ENCODE data around the gene SH2D2A. TPM values are rescaled to one million over a fixed set of nuclear protein-coding genes. Genes with fewer than 3 reads are reported as not detected.

SH2D2A gene
- total and polyA plus RNA-seq, 9 of the 15 experiments (the other 6 are each of a cell fraction or from before 2014, with no cell fraction given): 0.89 to 33.6 (median 6.9) TPM

DNA sequence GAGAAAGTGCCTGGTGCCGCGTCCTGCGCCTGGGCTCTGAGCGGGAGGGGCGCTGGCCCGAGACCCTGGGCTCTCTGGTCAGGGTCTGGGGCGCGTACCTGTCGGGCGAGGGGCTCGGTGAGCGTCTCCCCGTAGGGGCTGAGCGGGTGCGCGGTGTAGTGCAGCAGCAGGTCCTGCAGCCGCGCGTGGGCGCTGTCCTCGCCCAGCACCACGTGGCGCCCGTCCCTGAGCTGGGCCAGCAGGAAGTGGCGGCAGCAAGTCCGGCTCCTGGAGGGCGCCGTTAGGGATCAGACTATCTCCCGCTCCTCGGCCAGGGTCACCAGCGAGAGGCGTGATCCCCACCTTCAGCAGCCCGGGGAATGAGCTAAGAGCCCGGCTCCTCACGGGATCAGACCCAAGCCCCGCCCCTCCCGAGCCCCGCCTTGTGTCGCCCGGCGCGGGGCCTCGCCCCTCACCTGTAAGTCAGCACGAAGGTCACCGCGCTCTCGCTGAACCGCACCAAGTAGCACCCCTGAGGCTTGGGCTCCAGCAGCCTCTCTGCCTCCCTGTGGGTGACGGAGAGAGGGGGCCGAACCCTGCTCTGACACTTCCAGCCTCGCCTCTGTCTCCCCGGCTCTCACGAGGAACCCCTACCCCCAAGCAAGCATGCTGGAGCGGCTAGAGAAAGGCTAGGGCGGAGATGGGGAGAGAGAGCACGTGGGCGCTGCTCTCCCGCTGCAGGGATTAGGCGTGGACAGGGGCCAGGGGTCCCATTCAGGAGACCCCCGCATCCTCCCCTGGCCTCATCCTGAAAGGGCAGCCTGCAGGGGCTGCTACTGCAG, 2.7 kb downstream of the SH2D2A start (continued):
- TF ChIP-seq, protein P1, sequence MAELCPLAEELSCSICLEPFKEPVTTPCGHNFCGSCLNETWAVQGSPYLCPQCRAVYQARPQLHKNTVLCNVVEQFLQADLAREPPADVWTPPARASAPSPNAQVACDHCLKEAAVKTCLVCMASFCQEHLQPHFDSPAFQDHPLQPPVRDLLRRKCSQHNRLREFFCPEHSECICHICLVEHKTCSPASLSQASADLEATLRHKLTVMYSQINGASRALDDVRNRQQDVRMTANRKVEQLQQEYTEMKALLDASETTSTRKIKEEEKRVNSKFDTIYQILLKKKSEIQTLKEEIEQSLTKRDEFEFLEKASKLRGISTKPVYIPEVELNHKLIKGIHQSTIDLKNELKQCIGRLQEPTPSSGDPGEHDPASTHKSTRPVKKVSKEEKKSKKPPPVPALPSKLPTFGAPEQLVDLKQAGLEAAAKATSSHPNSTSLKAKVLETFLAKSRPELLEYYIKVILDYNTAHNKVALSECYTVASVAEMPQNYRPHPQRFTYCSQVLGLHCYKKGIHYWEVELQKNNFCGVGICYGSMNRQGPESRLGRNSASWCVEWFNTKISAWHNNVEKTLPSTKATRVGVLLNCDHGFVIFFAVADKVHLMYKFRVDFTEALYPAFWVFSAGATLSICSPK (IDR thresholded peaks at IDR 0.05; ENCODE audit: borderline replicate concordance): no peak
- TF ChIP-seq ATF1 (CRISPR knock-in tag; IDR thresholded peaks at IDR 0.05) (no peak), ATF1 (tag; IDR thresholded peaks at IDR 0.05) (peak; percentile 59), ZNF217 (CRISPR knock-in tag; IDR thresholded peaks at IDR 0.05) (no peak), ZZZ3 (IDR thresholded peaks at IDR 0.05) (no peak), ZKSCAN1 (IDR thresholded peaks at IDR 0.05; ENCODE audit: low read depth, low read length) (0 out of 2 replicates have a peak, but pooled peaks have one; percentile 22), NCOA2 (IDR thresholded peaks at IDR 0.05; ENCODE audit: partially characterized antibody in 2 of 2) (no peak), ZNF274 (IDR thresholded peaks at IDR 0.05; ENCODE audit: borderline replicate concordance, low read depth, low read length) (no peak), MTA1 (IDR thresholded peaks at IDR 0.05; ENCODE audit: borderline replicate concordance) (no peak), PTBP1 (IDR thresholded peaks at IDR 0.05; ENCODE audit: low read depth, low read length) (0 out of 2 replicates have a peak, but pooled peaks have one; percentile 27), KDM2B (CRISPR knock-in tag; IDR thresholded peaks at IDR 0.05) (peak; percentile 75), PHF20 (IDR thresholded peaks at IDR 0.05; ENCODE audit: partially characterized antibody) (peak; percentile 61)
- TF ChIP-seq, protein P2, sequence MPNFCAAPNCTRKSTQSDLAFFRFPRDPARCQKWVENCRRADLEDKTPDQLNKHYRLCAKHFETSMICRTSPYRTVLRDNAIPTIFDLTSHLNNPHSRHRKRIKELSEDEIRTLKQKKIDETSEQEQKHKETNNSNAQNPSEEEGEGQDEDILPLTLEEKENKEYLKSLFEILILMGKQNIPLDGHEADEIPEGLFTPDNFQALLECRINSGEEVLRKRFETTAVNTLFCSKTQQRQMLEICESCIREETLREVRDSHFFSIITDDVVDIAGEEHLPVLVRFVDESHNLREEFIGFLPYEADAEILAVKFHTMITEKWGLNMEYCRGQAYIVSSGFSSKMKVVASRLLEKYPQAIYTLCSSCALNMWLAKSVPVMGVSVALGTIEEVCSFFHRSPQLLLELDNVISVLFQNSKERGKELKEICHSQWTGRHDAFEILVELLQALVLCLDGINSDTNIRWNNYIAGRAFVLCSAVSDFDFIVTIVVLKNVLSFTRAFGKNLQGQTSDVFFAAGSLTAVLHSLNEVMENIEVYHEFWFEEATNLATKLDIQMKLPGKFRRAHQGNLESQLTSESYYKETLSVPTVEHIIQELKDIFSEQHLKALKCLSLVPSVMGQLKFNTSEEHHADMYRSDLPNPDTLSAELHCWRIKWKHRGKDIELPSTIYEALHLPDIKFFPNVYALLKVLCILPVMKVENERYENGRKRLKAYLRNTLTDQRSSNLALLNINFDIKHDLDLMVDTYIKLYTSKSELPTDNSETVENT (CRISPR knock-in tag; IDR thresholded peaks at IDR 0.05): 0 out of 2 replicates have a peak, but pooled peaks have one; percentile 12
- TF ChIP-seq, protein P3, sequence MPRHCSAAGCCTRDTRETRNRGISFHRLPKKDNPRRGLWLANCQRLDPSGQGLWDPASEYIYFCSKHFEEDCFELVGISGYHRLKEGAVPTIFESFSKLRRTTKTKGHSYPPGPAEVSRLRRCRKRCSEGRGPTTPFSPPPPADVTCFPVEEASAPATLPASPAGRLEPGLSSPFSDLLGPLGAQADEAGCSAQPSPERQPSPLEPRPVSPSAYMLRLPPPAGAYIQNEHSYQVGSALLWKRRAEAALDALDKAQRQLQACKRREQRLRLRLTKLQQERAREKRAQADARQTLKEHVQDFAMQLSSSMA (CRISPR knock-in tag; IDR thresholded peaks at IDR 0.05): no peak
- TF ChIP-seq, protein P4, sequence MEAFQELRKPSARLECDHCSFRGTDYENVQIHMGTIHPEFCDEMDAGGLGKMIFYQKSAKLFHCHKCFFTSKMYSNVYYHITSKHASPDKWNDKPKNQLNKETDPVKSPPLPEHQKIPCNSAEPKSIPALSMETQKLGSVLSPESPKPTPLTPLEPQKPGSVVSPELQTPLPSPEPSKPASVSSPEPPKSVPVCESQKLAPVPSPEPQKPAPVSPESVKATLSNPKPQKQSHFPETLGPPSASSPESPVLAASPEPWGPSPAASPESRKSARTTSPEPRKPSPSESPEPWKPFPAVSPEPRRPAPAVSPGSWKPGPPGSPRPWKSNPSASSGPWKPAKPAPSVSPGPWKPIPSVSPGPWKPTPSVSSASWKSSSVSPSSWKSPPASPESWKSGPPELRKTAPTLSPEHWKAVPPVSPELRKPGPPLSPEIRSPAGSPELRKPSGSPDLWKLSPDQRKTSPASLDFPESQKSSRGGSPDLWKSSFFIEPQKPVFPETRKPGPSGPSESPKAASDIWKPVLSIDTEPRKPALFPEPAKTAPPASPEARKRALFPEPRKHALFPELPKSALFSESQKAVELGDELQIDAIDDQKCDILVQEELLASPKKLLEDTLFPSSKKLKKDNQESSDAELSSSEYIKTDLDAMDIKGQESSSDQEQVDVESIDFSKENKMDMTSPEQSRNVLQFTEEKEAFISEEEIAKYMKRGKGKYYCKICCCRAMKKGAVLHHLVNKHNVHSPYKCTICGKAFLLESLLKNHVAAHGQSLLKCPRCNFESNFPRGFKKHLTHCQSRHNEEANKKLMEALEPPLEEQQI (IDR thresholded peaks at IDR 0.05): no peak

Measured in K562 (cell line).